ENCODE data around the gene KCP.
A peak's percentile ranks its signal among the peaks of the same experiment; 100 is the strongest.

KCP gene

GRCh38 chr7:128906001-128906765 is 4.3 kb downstream of the KCP start:
- DNase-seq = no peak

- DNase-seq = peak in 4 of 6 experiments; percentile 27 to 55 (median 46)
Observed at GRCh38 chr7:128904381-128905197, 5.9 kb downstream of the KCP start.

GRCh38 chr7:128903621-128904361 is 6.7 kb downstream of the KCP start:
- DNase-seq = no peak

- no peak for DNase-seq
Observed at GRCh38 chr7:128902761-128903585, 7.5 kb downstream of the KCP start.

- DNase-seq = no peak
Observed at GRCh38 chr7:128900237-128900636, 10.3 kb downstream of the KCP start.

- DNase-seq = no peak
Observed at GRCh38 chr7:128899392-128899791, 11.1 kb downstream of the KCP start.

GRCh38 chr7:128895320-128895719 is 15.2 kb downstream of the KCP start:
- no peak for DNase-seq

- no peak for DNase-seq
Observed at GRCh38 chr7:128894101-128894440, 16.4 kb downstream of the KCP start.

- DNase-seq = no peak
Observed at GRCh38 chr7:128893251-128894100, 17.0 kb downstream of the KCP start.

- no peak for DNase-seq
Observed at GRCh38 chr7:128892521-128893250, 17.8 kb downstream of the KCP start.

GRCh38 chr7:128891942-128892269 is 18.6 kb downstream of the KCP start:
- no peak for DNase-seq

- DNase-seq = peak in 1 of 6 experiments; percentile 8
Observed at GRCh38 chr7:128891110-128891941, 19.2 kb downstream of the KCP start.

- DNase-seq = no peak
Observed at GRCh38 chr7:128890306-128891109, 20.0 kb downstream of the KCP start.

- DNase-seq = no peak
Observed at GRCh38 chr7:128889121-128889520, 21.4 kb downstream of the KCP start.

- DNase-seq = no peak
Observed at GRCh38 chr7:128888756-128889095, 21.8 kb downstream of the KCP start.

- DNase-seq = no peak
Observed at GRCh38 chr7:128888039-128888755, 22.3 kb downstream of the KCP start.

GRCh38 chr7:128887169-128888038 is 23.1 kb downstream of the KCP start:
- no peak for DNase-seq
